Activated naive CD4-positive, alpha-beta T cell treated with anti-CD3 and anti-CD28 coated beads, Interleukin-2, amount 10 ng/mL, durations not matched to agents 7 days and 5 days (primary cell): ENCODE data around the gene TST.

Experiments used
- CTCF ChIA-PET: fragments of 350-600 bp; sonication (Branson Sonifier 250); formaldehyde crosslinking; loops from one replicate; lab custom pipeline; 2021; ENCODE audit warnings: antibody characterized with exemption; lab: Charles Lee
- DNase-seq: peaks from one replicate; pipeline ENCODE4 v3.0.0-alpha.2; 2020
- H3K27ac Mint-ChIP-seq: one replicate; pipeline ENCODE4 v1.8.0; 2021; ENCODE audit warnings: mild to moderate bottlenecking, moderate library complexity, mixed read lengths
- H3K27me3 Mint-ChIP-seq: one replicate; pipeline ENCODE4 v1.8.0; 2021; ENCODE audit warnings: mild to moderate bottlenecking, mixed read lengths
- H3K36me3 Mint-ChIP-seq: one replicate; pipeline ENCODE4 v1.8.0; 2021; ENCODE audit warnings: mixed read lengths
- H3K4me1 Mint-ChIP-seq: one replicate; pipeline ENCODE4 v1.8.0; 2021; ENCODE audit warnings: mixed read lengths
- H3K4me3 Mint-ChIP-seq: one replicate; pipeline ENCODE4 v1.8.0; 2021; ENCODE audit warnings: mild to moderate bottlenecking, moderate library complexity, mixed read lengths
- H3K9me3 Mint-ChIP-seq: one replicate; pipeline ENCODE4 v1.8.0; 2021; ENCODE audit warnings: mixed read lengths

Gene TST

DNA sequence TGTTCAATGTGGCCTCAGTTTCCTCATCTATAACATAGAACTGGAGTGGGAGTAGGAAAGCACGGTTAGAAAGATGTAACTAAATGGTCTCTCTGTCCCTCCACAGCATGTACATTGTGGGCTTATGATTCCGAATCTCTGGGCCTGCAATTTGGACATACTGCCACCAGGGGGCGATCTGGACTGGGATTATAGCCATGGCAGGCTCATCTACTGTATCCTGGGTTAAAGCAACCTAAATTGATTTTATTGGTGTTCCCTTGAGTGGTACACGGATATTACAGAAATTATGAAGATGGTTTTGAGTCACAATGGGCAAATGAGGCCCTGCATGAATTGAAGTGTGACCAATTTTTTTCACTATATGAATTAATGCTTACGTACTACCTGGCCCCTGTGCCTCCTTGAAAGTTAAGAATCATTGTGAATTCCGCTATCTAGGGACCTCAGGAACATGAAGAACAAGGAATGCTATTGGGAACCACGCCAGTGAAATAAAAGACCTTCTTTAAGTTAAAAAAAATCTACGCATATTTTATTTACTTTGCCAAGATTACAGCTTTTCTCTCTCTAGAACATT is 32.9 kb downstream of the TST start:
- peaks cover 48% of the 10 kb centered on the region for H3K27me3 Mint-ChIP-seq

DNA sequence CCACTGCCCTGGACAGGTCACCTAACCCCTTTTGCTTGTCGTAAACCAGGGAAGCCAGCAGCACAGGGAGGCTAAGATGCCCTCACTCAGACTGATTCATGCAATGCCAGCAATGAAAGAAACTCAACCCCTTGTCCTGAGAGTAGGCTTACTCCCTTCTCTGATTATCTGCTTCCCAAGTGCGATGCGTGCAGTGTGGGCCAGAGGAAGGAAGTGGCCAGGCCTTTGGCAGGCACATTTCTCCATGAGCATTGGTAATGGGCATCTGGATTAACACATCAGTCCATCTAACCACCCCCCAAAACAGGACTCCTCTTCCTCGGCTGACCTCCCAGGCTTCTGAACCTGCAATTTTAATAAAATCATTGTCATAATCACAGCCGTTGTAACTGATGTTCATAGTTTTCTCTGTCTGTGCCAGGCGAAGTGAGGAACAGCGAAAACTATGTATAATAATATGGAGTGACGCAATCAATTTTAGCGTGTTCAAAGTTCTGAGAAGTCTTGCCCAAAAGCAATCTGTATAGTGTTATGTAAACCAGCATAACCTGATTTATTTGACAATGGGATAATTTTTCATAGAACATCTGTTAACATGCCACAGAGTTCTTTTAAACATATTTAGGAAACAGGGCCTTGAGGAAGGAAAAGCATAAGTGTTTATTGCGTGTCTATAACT is 33.9 kb downstream of the TST start:
- peaks cover 43% of the 10 kb centered on the region for H3K27me3 Mint-ChIP-seq

More for the DNA sequence above, 32.9 kb downstream of the TST start:
- CTCF ChIA-PET: interaction anchor here (1.0 to 1.6 kb wide), 4 partner anchors 9 to 273 kb away, joined by 3 to 7 read pairs (median 4); no protein-coding TSS in a partner anchor
- H3K4me3 Mint-ChIP-seq: no peak overlapping the region
- peaks cover 18% of the 10 kb centered on the region for H3K9me3 Mint-ChIP-seq
- peaks cover 4% of the 10 kb centered on the region for H3K36me3 Mint-ChIP-seq
- DNase-seq: peak; percentile 67
- H3K27ac Mint-ChIP-seq: peak overlapping the region; percentile 9
- no peaks in the 10 kb centered on the region for H3K4me1 Mint-ChIP-seq

DNA sequence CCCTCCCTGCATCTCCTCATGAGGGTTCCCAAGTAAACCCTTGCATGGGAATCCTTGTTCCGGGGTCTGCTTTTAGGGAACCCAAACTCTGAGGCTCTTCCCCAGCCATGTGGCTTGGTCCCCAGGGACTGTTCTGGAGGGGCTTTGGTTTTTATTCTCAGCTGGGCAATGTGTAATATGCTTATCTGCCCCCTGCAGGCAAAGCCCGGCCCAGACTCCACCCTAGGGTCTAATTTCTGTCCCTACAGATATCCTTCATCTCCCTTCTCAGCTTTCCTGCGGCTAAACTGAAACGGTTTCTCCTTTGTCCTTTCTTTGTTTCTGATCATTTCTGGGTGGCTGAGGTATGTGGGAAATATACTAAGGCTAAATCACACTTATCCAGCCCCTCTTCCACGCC is 37.1 kb downstream of the TST start:
- peaks cover 33% of the 10 kb centered on the region for H3K27me3 Mint-ChIP-seq
- H3K27ac Mint-ChIP-seq: no peak overlapping the region
- H3K4me1 Mint-ChIP-seq: peaks cover 9% of the 10 kb centered on the region
- CTCF ChIA-PET: interaction anchor here (1.3 to 1.7 kb wide), 2 partner anchors 200 to 207 kb away, joined by 4 to 5 read pairs; no protein-coding TSS in a partner anchor
- peaks cover 4% of the 10 kb centered on the region for H3K36me3 Mint-ChIP-seq
- no peak overlapping the region for H3K4me3 Mint-ChIP-seq
- peaks cover 18% of the 10 kb centered on the region for H3K9me3 Mint-ChIP-seq
- DNase-seq: no peak

More for the DNA sequence above, 33.9 kb downstream of the TST start:
- peaks cover 18% of the 10 kb centered on the region for H3K9me3 Mint-ChIP-seq
- CTCF ChIA-PET: interaction anchor here (0.6 kb wide), 1 partner anchor 29 kb away, joined by 3 read pairs; no protein-coding TSS in a partner anchor
- H3K4me1 Mint-ChIP-seq: no peaks in the 10 kb centered on the region
- no peak for DNase-seq
- peaks cover 4% of the 10 kb centered on the region for H3K36me3 Mint-ChIP-seq
- H3K27ac Mint-ChIP-seq: no peak overlapping the region
- H3K4me3 Mint-ChIP-seq: no peak overlapping the region

DNA sequence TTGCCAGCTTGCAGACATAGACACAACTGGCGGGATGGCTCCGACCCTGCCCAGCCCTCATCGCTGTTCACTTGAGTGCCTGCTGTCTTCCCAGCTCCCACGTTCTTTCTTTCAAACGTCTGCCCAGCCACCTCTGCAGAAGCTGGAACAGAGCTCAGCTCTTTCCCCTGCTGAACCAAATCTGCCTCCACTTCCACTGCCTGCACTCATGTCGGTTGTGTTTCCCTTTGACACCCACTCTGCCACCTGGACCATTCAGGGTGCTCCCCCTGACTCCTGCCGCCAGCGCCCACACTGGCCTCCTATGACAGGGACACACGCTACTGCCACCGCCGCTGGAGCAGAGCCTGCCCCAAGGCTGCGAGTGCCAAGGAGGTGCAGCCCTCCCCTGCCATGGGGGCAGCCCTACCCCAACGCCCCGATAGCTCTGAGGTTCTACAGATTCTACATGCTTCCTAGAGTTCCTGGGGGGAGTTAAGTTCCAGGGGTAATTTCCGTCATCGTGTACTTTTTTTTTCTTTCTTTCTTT is 37.9 kb downstream of the TST start:
- DNase-seq: no peak
- CTCF ChIA-PET: interaction anchor here (1.1 to 1.3 kb wide), 2 partner anchors 13 to 200 kb away, joined by 3 to 4 read pairs; no protein-coding TSS in a partner anchor
- peaks cover 4% of the 10 kb centered on the region for H3K36me3 Mint-ChIP-seq
- H3K4me3 Mint-ChIP-seq: no peak overlapping the region
- H3K27ac Mint-ChIP-seq: no peak overlapping the region
- H3K27me3 Mint-ChIP-seq: peaks cover 41% of the 10 kb centered on the region
- H3K4me1 Mint-ChIP-seq: peaks cover 14% of the 10 kb centered on the region
- peaks cover 12% of the 10 kb centered on the region for H3K9me3 Mint-ChIP-seq

DNA sequence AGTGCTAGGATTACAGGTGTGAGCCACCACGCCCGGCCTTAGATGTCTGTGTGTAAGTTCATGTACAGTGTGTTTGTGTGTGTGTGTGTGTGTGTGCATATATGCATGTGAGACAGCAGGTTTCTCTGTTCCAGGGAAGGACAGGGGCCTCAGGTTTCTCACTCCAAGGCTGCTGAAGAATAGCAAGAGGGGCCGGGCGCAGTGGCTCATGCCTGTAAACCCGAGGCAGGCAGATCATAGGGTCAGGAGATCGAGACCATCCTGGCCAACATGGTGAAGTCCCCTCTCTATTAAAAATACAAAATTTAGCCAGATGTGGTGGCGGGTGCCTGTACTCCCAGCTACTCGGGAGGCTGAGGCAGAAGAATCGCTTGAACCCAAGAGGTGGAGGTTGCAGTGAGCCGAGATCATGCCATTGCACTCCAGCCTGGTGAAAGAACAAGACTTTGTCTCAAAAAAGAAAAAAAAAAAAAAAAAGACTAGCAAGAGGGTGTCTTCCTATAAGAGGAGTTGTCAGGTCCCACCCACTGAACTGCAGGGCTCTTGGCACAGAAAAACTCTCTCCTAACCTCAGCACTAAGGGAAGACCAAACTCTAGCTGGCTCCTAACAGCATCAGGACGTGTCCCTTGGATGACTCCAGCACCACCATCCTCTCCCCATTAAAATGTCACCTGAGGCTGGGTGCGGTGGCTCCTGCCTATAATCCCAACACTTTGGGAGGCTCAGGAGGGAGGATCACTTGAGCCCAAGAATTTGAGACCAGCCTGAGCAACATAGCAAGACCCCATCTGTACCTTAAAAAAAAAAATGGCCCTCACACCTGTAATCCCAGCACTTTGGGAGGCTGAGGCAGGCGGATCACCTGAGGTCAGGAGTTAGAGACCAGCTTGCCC is 40.0 kb downstream of the TST start:
- Mint-ChIP-seq H3K9me3 (no peaks in the 10 kb centered on the region), H3K27me3 (peaks cover 45% of the 10 kb centered on the region), H3K36me3 (no peaks in the 10 kb centered on the region), H3K27ac (no peak overlapping the region), H3K4me3 (no peak overlapping the region), H3K4me1 (peaks cover 14% of the 10 kb centered on the region)
- DNase-seq: no peak
- CTCF ChIA-PET: interaction anchor here (0.9 to 5.7 kb wide), 4 partner anchors 9 to 221 kb away, joined by 3 to 72 read pairs (median 10); partner anchors contain the start of gene NCF4

DNA sequence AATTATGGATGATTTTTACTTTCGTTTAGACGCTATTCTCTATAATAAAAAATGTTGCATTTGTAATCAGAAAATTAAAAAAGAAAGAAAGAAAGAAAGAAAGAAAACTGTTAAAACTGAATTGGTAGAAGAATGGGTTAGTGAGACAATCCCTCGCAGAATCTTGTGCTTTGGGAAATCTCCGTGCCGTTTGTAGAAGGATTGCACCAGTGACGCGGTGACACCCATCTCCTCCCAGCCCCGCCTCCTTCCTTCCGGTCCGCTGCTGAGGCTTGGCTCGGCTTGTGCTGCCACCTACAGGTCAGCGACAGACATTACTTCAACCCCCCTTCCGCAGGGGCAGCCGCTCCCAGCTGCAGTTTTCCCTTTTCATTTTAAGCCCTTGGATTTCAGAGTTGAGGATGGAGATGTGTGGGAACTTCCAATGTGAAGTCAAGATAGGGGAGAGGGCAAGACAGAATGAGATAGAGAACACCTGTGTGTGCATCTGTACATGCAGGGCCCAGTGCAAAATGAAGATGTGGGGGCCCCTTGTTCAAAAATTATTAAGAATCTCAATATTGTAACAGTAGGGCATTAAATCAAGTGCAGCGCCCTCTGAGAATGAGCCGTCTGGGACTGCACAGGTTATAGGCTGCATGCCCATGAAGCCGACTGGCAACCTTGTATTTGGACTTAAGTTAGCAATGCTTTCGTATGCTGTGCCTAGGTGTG is 41.1 kb downstream of the TST start:
- H3K27me3 Mint-ChIP-seq: peaks cover 46% of the 10 kb centered on the region

DNA sequence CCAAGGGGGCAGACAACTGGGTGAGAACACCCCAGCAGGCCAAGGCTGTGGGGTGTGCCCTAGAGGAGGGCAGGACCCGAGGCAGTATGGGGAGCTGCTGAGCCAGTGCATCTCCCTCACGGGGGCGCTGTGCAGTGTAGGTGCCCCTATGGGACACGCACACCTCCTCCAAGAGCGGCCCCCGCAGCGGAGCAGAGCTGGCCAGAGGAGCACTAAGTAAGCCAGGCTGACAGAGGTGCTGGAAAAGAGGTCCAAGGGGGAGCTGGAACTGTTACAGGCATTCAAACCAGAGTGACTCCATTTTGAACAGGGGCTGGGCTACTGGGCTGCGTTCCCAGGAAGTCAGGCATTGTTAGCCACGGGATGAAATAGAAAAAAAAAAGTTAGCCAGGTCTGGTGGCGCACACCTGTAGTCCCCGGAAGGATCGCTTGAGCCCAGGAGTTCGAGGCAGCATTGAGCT is 41.8 kb downstream of the TST start:
- Mint-ChIP-seq H3K9me3 (no peaks in the 10 kb centered on the region), H3K36me3 (no peaks in the 10 kb centered on the region), H3K27me3 (peaks cover 41% of the 10 kb centered on the region), H3K4me3 (peak overlapping the region; percentile 79), H3K4me1 (peaks cover 14% of the 10 kb centered on the region), H3K27ac (peak overlapping the region; percentile 74)
- CTCF ChIA-PET: interaction anchor here (0.6 to 5.7 kb wide), 25 partner anchors 9 to 431 kb away, joined by 3 to 72 read pairs (median 5); partner anchors contain the start of genes IFT27, KCTD17 and NCF4
- peak; percentile 83 for DNase-seq

More for the DNA sequence above, 41.1 kb downstream of the TST start:
- H3K4me3 Mint-ChIP-seq: peak overlapping the region; percentile 79
- no peaks in the 10 kb centered on the region for H3K9me3 Mint-ChIP-seq
- peaks cover 14% of the 10 kb centered on the region for H3K4me1 Mint-ChIP-seq
- DNase-seq: peak; percentile 93
- H3K36me3 Mint-ChIP-seq: no peaks in the 10 kb centered on the region
- H3K27ac Mint-ChIP-seq: peak overlapping the region; percentile 74
- CTCF ChIA-PET: interaction anchor here (0.6 to 5.7 kb wide), 26 partner anchors 9 to 431 kb away, joined by 3 to 72 read pairs (median 5); partner anchors contain the start of genes IFT27, KCTD17 and NCF4

DNA sequence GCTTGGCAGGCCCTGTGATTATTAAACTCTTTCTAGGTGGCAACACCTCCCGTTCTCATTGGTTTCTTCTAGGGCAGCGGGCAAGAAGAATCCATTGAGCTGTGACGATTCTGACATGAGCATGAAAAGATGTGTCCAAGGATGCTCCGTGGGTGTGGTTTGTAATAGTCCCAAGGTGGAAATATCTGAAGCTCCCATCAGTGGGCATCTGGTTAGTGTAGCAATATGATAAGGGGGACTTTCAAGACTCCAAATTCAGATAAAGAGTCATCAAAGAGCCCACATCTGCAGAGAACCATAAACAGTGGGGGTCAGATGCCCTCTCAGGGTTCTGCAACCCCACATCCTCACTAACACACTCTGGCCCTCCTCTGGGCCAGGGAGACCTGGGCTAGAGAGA is 42.6 kb downstream of the TST start:
- DNase-seq: no peak
- Mint-ChIP-seq H3K27ac (peak overlapping the region; percentile 28), H3K27me3 (peaks cover 33% of the 10 kb centered on the region), H3K4me3 (peak overlapping the region; percentile 79), H3K36me3 (no peaks in the 10 kb centered on the region), H3K4me1 (peaks cover 14% of the 10 kb centered on the region), H3K9me3 (no peaks in the 10 kb centered on the region)
- CTCF ChIA-PET: interaction anchor here (1.1 to 5.7 kb wide), 15 partner anchors 8 to 223 kb away, joined by 4 to 72 read pairs (median 7); partner anchors contain the start of genes IFT27 and NCF4

DNA sequence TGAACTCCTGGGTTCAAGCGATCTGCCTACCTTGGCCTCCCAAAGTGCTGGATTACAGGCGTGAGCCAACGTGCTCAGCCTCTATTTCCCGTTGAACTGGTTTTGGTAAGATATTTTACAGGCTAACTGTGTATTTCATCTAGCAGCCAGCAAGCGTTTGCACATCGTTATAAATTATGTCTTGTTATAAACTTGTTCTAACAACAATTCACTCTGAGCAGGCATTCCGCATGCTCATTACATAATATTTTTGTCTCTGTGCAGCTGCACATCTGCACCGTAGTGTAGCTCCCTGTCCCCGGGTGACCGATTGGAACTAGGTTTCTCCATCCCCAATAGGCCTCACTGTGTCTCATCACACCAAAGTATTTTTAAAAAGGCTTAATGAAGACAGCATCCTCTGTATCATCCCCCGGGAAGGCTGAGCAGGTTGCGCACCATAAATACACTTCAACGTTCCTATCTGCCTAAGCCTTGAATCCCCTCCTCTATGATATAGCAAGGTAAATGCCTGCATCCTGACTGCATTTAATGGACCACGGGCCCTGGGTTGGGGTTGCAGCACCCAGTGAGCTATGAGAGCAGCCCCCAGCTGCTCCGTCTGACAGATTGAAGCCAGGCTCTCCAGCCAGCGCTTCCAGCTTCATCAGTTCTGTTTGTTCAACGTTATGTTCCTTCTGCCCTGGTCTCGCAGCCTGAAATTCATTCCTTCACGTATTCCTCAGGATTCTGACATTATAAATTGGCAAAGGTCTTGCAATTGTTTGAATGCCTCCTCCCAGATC is 47.7 kb downstream of the TST start:
- H3K27me3 Mint-ChIP-seq: peaks cover 36% of the 10 kb centered on the region
- no peaks in the 10 kb centered on the region for H3K9me3 Mint-ChIP-seq
- CTCF ChIA-PET: interaction anchor here (0.6 kb wide), 1 partner anchor 185 kb away, joined by 3 read pairs; no protein-coding TSS in a partner anchor
- no peak for DNase-seq
- H3K4me1 Mint-ChIP-seq: no peaks in the 10 kb centered on the region
- H3K4me3 Mint-ChIP-seq: no peak overlapping the region
- no peak overlapping the region for H3K27ac Mint-ChIP-seq
- no peaks in the 10 kb centered on the region for H3K36me3 Mint-ChIP-seq

DNA sequence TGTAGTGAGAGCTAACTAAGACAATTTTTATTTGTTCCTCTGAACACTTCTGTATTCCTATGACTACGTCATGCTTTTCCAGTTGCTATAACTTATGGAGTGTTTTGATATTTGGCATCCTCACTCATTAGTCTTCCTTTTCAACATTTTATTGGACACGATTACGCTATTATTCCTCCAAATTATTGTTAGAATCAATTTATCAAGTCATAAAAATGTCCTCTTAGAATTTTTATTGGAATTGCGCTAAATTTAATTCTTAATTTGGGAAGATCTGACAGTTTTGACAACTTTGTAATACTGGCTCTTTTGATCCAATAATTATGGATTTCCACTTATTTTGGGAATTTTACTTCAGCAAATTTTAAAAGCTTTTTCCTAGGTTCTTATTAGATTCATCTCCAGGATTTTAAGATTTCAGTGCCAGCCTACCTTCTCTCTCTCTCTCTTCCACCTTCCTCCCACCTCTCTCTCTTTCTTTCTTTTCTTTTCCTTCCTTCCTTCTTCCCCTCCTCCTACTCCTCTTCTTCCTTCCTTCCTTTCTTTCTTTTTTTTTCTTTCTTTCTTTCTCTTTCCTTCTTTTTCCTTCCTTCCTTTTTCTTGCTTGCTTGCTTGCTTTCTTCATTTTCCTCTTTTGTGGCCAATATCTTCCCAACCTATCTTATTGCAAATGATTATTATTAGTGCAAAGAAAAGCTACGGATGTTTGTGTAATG is 50.8 kb downstream of the TST start:
- CTCF ChIA-PET: interaction anchor here (1.1 to 2.0 kb wide), 3 partner anchors 9 to 112 kb away, joined by 3 to 6 read pairs (median 3); no protein-coding TSS in a partner anchor
- no peaks in the 10 kb centered on the region for H3K36me3 Mint-ChIP-seq
- no peak for DNase-seq
- H3K9me3 Mint-ChIP-seq: no peaks in the 10 kb centered on the region
- H3K27me3 Mint-ChIP-seq: peaks cover 40% of the 10 kb centered on the region
- no peaks in the 10 kb centered on the region for H3K4me1 Mint-ChIP-seq
- no peak overlapping the region for H3K27ac Mint-ChIP-seq
- H3K4me3 Mint-ChIP-seq: no peak overlapping the region

DNA sequence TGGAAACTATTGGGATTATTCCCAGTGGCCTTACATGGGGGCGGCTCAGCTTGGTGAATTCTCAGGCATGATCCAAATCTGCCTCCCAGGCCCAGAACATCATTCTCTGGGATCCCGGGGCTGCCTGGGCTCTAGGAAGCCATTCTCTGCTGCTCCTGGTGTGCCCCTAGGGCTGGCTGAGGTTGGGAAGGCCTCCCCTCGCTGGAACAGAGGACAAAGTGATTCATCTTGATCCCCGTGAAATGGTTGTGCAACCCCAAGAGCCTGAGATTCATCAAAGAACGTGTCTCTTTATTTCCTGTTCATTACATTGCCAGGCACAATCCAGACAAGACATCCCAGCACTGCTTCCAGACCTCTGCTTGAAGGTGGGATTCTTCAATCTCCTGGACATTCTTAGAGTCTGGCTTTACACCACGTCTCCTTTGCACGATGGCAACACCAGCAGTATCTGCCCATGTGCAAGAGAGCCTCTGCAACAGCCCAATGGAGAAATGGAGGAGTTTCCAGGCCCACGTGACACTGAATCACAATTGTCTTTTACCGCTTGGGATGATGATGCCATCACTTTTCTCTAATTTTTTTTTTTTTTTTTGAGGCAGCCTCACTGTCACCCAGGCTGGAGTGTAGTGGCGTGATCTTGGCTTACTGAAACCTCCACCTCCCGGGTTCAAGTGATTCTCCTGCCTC is 52.3 kb downstream of the TST start:
- no peaks in the 10 kb centered on the region for H3K36me3 Mint-ChIP-seq
- peaks cover 37% of the 10 kb centered on the region for H3K27me3 Mint-ChIP-seq
- CTCF ChIA-PET: interaction anchor here (0.8 kb wide), 1 partner anchor 110 kb away, joined by 3 read pairs; no protein-coding TSS in a partner anchor
- no peaks in the 10 kb centered on the region for H3K4me1 Mint-ChIP-seq
- DNase-seq: no peak
- no peak overlapping the region for H3K27ac Mint-ChIP-seq
- no peaks in the 10 kb centered on the region for H3K9me3 Mint-ChIP-seq
- H3K4me3 Mint-ChIP-seq: no peak overlapping the region
